ENCODE results near the gene TTLL7.

TTLL7 gene

DNA sequence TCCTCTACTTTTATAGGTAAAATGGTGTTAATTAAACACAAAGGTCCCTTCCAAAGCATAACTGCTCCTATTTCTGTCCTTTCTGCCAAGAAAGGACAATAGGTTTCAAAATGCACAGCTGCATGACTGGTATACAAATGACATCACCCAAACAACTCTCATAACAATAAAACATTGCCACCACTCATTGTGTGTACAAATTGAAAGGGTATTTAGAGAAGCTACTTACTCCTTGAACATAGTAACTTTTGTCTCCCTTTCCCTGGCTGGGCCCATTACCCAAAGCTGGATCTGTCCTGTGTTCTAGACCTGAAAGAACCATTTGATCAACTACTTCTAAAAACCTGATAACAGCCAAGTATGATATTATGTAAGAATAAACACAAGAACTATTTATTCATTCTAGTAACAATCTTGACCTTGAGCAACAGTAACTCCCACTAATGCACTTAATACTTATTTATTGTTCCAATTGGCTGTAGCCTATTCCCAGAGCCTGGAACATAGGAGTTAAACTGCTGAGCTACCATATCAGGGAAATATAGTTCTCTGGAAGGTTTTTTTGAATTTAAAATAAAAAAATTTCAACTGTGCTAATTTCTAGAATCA, 38.2 kb downstream of the TTLL7 start:
- Histone ChIP-seq H4K20me1 (ENCODE audit: low read depth, low read length) (no peaks in the 10 kb centered on the region), H3K4me2 (ENCODE audit: low read depth, low read length, poor library complexity, severe bottlenecking) (no peak overlapping the region), H2AFZ (ENCODE audit: low read depth, low read length, severe bottlenecking) (no peak overlapping the region), H3K27me3 (ENCODE audit: low read length) (no peaks in the 10 kb centered on the region), H3K27ac (ENCODE audit: low read depth, low read length) (no peak overlapping the region), H3K79me2 (ENCODE audit: insufficient read depth, low read length) (no peaks in the 10 kb centered on the region), H3K9me2 (replicated peaks; ENCODE audit: insufficient read depth, low read length) (no peaks in the 10 kb centered on the region), H3K4me3 (ENCODE audit: insufficient read depth, low read length, poor library complexity, severe bottlenecking) (no peak overlapping the region), H3K36me3 (ENCODE audit: low read length) (no peaks in the 10 kb centered on the region), H3K9me3 (ENCODE audit: insufficient read depth, low read length) (no peaks in the 10 kb centered on the region), H3K9ac (ENCODE audit: low read length) (no peak overlapping the region), H3F3A (ENCODE audit: insufficient read depth) (no peaks in the 10 kb centered on the region)
- TF ChIP-seq CTCF (IDR thresholded peaks at IDR 0.05; ENCODE audit: insufficient read depth, low read length, poor library complexity, severe bottlenecking) (no peak), EZH2phosphoT487 (conservative IDR thresholded peaks at IDR 0.05; ENCODE audit: low read length) (no peak)

GRCh38 chr1:83959824-83960498, 39.0 kb downstream of the TTLL7 start:
- no peak overlapping the region for H3K27ac ChIP-seq (ENCODE audit: low read depth, low read length)

DNA sequence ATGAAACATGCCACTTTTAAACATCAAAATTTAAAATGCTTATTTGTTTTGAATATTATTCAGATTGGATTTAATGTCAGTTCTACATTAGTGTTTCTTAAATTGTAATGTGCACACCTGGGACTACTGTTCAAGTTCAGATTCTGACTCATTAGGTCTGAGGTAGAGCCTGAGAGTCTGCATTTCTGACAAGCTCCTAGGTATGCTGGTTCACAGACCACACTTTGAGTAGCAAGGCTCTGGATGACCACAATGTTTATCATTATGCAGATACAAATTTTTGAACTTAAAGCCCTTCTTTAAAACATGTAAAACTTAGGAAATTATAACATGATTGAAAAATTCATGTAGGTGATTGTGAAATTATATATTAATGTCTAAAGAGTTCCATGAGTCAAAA, 40.2 kb downstream of the TTLL7 start:
- Histone ChIP-seq H3K9ac (ENCODE audit: low read length) (no peak overlapping the region), H3F3A (ENCODE audit: insufficient read depth) (no peaks in the 10 kb centered on the region), H3K36me3 (ENCODE audit: low read length) (no peaks in the 10 kb centered on the region), H4K20me1 (ENCODE audit: low read depth, low read length) (no peaks in the 10 kb centered on the region), H3K79me2 (ENCODE audit: insufficient read depth, low read length) (no peaks in the 10 kb centered on the region), H3K27ac (ENCODE audit: low read depth, low read length) (no peak overlapping the region), H3K4me2 (ENCODE audit: low read depth, low read length, poor library complexity, severe bottlenecking) (no peak overlapping the region), H3K9me3 (ENCODE audit: insufficient read depth, low read length) (no peaks in the 10 kb centered on the region), H2AFZ (ENCODE audit: low read depth, low read length, severe bottlenecking) (no peak overlapping the region), H3K27me3 (ENCODE audit: low read length) (no peaks in the 10 kb centered on the region), H3K9me2 (replicated peaks; ENCODE audit: insufficient read depth, low read length) (no peaks in the 10 kb centered on the region), H3K4me3 (ENCODE audit: insufficient read depth, low read length, poor library complexity, severe bottlenecking) (no peak overlapping the region)
- TF ChIP-seq EZH2phosphoT487 (conservative IDR thresholded peaks at IDR 0.05; ENCODE audit: low read length) (no peak), CTCF (IDR thresholded peaks at IDR 0.05; ENCODE audit: insufficient read depth, low read length, poor library complexity, severe bottlenecking) (no peak)

More at GRCh38 chr1:83959824-83960498, 39.0 kb downstream of the TTLL7 start:
- no peaks in the 10 kb centered on the region for H3K9me2 ChIP-seq (replicated peaks; ENCODE audit: insufficient read depth, low read length)
- H3F3A ChIP-seq (ENCODE audit: insufficient read depth): no peaks in the 10 kb centered on the region
- H3K9me3 ChIP-seq (ENCODE audit: insufficient read depth, low read length): no peaks in the 10 kb centered on the region
- no peak overlapping the region for H3K9ac ChIP-seq (ENCODE audit: low read length)
- no peak overlapping the region for H2AFZ ChIP-seq (ENCODE audit: low read depth, low read length, severe bottlenecking)
- no peaks in the 10 kb centered on the region for H4K20me1 ChIP-seq (ENCODE audit: low read depth, low read length)
- TF ChIP-seq EZH2phosphoT487 (conservative IDR thresholded peaks at IDR 0.05; ENCODE audit: low read length) (no peak), CTCF (IDR thresholded peaks at IDR 0.05; ENCODE audit: insufficient read depth, low read length, poor library complexity, severe bottlenecking) (no peak)
- no peaks in the 10 kb centered on the region for H3K79me2 ChIP-seq (ENCODE audit: insufficient read depth, low read length)
- H3K4me2 ChIP-seq (ENCODE audit: low read depth, low read length, poor library complexity, severe bottlenecking): no peak overlapping the region
- H3K4me3 ChIP-seq (ENCODE audit: insufficient read depth, low read length, poor library complexity, severe bottlenecking): no peak overlapping the region
- H3K27me3 ChIP-seq (ENCODE audit: low read length): no peaks in the 10 kb centered on the region
- no peaks in the 10 kb centered on the region for H3K36me3 ChIP-seq (ENCODE audit: low read length)
